ENCODE data around the gene EXOC4.

EXOC4 gene

GRCh38 chr7:133662830-133663229 lies 410.0 kb downstream of the EXOC4 start:
- no peak for DNase-seq (ENCODE audit: low read depth in 1 of 2, low spot score in 1 of 2)

- DNase-seq (ENCODE audit: low read depth in 1 of 2, low spot score in 1 of 2): no peak
Observed at GRCh38 chr7:133664528-133664927, 411.6 kb downstream of the EXOC4 start.

GRCh38 chr7:133668296-133669060 lies 415.6 kb downstream of the EXOC4 start:
- DNase-seq (ENCODE audit: low read depth in 1 of 2, low spot score in 1 of 2): no peak

- DNase-seq (ENCODE audit: low read depth in 1 of 2, low spot score in 1 of 2): no peak
Observed at GRCh38 chr7:133669061-133669455, 416.2 kb downstream of the EXOC4 start.

GRCh38 chr7:133670250-133670649 lies 417.4 kb downstream of the EXOC4 start:
- no peak for DNase-seq (ENCODE audit: low read depth in 1 of 2, low spot score in 1 of 2)

GRCh38 chr7:133672866-133673265 lies 420.0 kb downstream of the EXOC4 start:
- no peak for DNase-seq (ENCODE audit: low read depth in 1 of 2, low spot score in 1 of 2)

GRCh38 chr7:133674079-133674763 lies 421.3 kb downstream of the EXOC4 start:
- DNase-seq (ENCODE audit: low read depth in 1 of 2, low spot score in 1 of 2): no peak

- no peak for DNase-seq (ENCODE audit: low read depth in 1 of 2, low spot score in 1 of 2)
Observed at GRCh38 chr7:133675510-133676218, 422.8 kb downstream of the EXOC4 start.

- no peak for DNase-seq (ENCODE audit: low read depth in 1 of 2, low spot score in 1 of 2)
Observed at GRCh38 chr7:133676805-133677370, 424.0 kb downstream of the EXOC4 start.

GRCh38 chr7:133678137-133678814 lies 425.4 kb downstream of the EXOC4 start:
- DNase-seq (ENCODE audit: low read depth in 1 of 2, low spot score in 1 of 2): no peak

- no peak for DNase-seq (ENCODE audit: low read depth in 1 of 2, low spot score in 1 of 2)
Observed at GRCh38 chr7:133679977-133680376, 427.1 kb downstream of the EXOC4 start.

- no peak for DNase-seq (ENCODE audit: low read depth in 1 of 2, low spot score in 1 of 2)
Observed at GRCh38 chr7:133681529-133681928, 428.7 kb downstream of the EXOC4 start.

- no peak for DNase-seq (ENCODE audit: low read depth in 1 of 2, low spot score in 1 of 2)
Observed at GRCh38 chr7:133682364-133683181, 429.7 kb downstream of the EXOC4 start.

- no peak for DNase-seq (ENCODE audit: low read depth in 1 of 2, low spot score in 1 of 2)
Observed at GRCh38 chr7:133683182-133683454, 430.2 kb downstream of the EXOC4 start.

GRCh38 chr7:133688483-133689239 lies 435.8 kb downstream of the EXOC4 start:
- no peak for DNase-seq (ENCODE audit: low read depth in 1 of 2, low spot score in 1 of 2)

- no peak for DNase-seq (ENCODE audit: low read depth in 1 of 2, low spot score in 1 of 2)
Observed at GRCh38 chr7:133690740-133691139, 437.9 kb downstream of the EXOC4 start.

- no peak for DNase-seq (ENCODE audit: low read depth in 1 of 2, low spot score in 1 of 2)
Observed at GRCh38 chr7:133691727-133692610, 439.1 kb downstream of the EXOC4 start.

- no peak for DNase-seq (ENCODE audit: low read depth in 1 of 2, low spot score in 1 of 2)
Observed at GRCh38 chr7:133693281-133693680, 440.4 kb downstream of the EXOC4 start.

GRCh38 chr7:133696056-133696455 lies 443.2 kb downstream of the EXOC4 start:
- DNase-seq (ENCODE audit: low read depth in 1 of 2, low spot score in 1 of 2): no peak

Data from stimulated activated CD4-positive, alpha-beta T cell treated with anti-CD3 and anti-CD28 coated beads, Interleukin-15, amount 100 ng/mL, for 1 hour (primary cell).